H1 (cell line): ENCODE measurements around the gene ARHGAP24. TPM values are rescaled to one million over a fixed set of nuclear protein-coding genes. Genes with fewer than 3 reads are reported as not detected.

Source experiments
- CHD1 ChIP-seq: IDR thresholded peaks from 2 replicates; pipeline ENCODE4 v1.6.1; 2012; ENCODE audit warnings: low read depth, low read length, improper control_type of control experiment
- CHD7 ChIP-seq: fragments of 300-600 bp; sonication (generic); IDR thresholded peaks from 2 replicates; pipeline ENCODE4 v1.7.1; 2012; ENCODE audit warnings: low read length, moderate library complexity, mild to moderate bottlenecking, inconsistent platforms; ENCODE audit not compliant: insufficient replicate concordance
- HDAC2 ChIP-seq, 2 experiments: fragments of 300-600 bp in 1 of 2; sonication (generic) in 1 of 2; IDR thresholded peaks; 2 replicates each; pipeline ENCODE4 v1.6.1; 2011 to 2012; ENCODE audit warnings: low read depth in 2 of 2, low read length in 2 of 2, mild to moderate bottlenecking in 2 of 2, moderate library complexity in 2 of 2, borderline replicate concordance in 1 of 2, inconsistent platforms in 1 of 2
- KDM5A ChIP-seq: fragments of 200-600 bp; IDR thresholded peaks from 2 replicates; pipeline ENCODE4 v1.7.1; 2012; ENCODE audit warnings: mild to moderate bottlenecking, low read length, inconsistent platforms, mixed read lengths
- RBBP5 ChIP-seq: IDR thresholded peaks from 2 replicates; pipeline ENCODE4 v1.7.1; 2012; ENCODE audit warnings: low read depth, mild to moderate bottlenecking, inconsistent platforms, low read length, moderate library complexity, borderline replicate concordance
- RNF2 ChIP-seq: fragments of 200-900, 300-1000 bp; sonication (generic); IDR thresholded peaks from 2 replicates; pipeline ENCODE4 v1.7.1; 2016; ENCODE audit warnings: borderline replicate concordance, low read depth, mild to moderate bottlenecking, antibody characterized with exemption, low read length; ENCODE audit not compliant: poor library complexity, severe bottlenecking; ENCODE audit errors: missing control alignments
- SUZ12 ChIP-seq: fragments of 200-600 bp; sonication (generic); IDR thresholded peaks from 2 replicates; pipeline ENCODE4 v1.6.1; 2012; ENCODE audit warnings: mild to moderate bottlenecking, inconsistent platforms, low read length, moderate library complexity, mixed read lengths
- YY1 ChIP-seq: IDR thresholded peaks from 2 replicates; pipeline ENCODE4 v1.6.1; 2011; ENCODE audit warnings: low read depth, mild to moderate bottlenecking, low read length
- ZNF274 ChIP-seq: IDR thresholded peaks from 2 replicates; pipeline ENCODE4 v1.7.0; 2012; ENCODE audit warnings: low read length, borderline replicate concordance; ENCODE audit errors: extremely low read depth
- polyA plus RNA-seq, 7 experiments: library from polyadenylated mRNA; depleted of rRNA in 3 of 7; stranded (reverse) in 5 of 7; unstranded in 2 of 7; fragments of >200 nt in 5 of 7; fragments of 200-250 nt in 2 of 7; gene quantifications; 1 replicate in 5 of 7; 2 replicates in 1 of 7; 4 replicates in 1 of 7; pipeline versions ENCODE4 v1.2.1 to v1.2.3, GENCODE V29; 2011 to 2013; ENCODE audit warnings: missing spikeins in 2 of 7, mixed read lengths in 2 of 7
- total RNA-seq: library from RNA; stranded (reverse); fragmentation: NEBNext Ultra II Directional; extraction: Animal tissue kit (Norgen Biotek cat#: 25700); gene quantifications from 2 replicates; pipeline ENCODE4 v1.2.1, GENCODE V29; 2021

The ARHGAP24 gene
- total and polyA plus RNA-seq, 2 of the 8 experiments (the other 6 are each of a cell fraction or from before 2014, with no cell fraction given) = 0.08 to 0.50 TPM

DNA sequence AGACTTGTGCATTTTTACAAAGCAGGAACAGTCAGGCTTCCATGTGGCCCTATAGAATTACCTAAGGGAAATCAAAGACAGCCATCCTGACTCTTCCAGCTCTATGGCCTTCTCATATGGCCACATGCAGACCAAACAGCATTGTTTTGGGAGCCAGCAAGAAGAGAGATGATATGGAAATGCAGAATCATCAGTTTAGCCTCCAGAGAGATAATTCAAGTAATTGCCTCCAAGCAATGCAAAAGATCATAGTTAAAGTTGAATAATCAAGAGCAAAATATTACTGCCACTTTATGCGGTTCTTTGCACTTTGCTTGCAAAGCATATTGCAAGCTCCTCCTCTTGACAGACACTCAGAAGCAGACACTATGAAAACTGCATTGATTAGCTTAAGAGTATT lies 207.4 kb downstream of the ARHGAP24 start (continued):
- no peak for TF ChIP-seq CHD7
- TF ChIP-seq RBBP5 = no peak
- TF ChIP-seq YY1 = no peak
- TF ChIP-seq KDM5A = no peak
- no peak for TF ChIP-seq ZNF274
- no peak for TF ChIP-seq SUZ12
- TF ChIP-seq CHD1 = no peak
- TF ChIP-seq RNF2 = no peak
- no peak for TF ChIP-seq HDAC2 (IDR thresholded peaks at IDR 0.05; ENCODE audit: borderline replicate concordance in 1 of 2, low read depth in 2 of 2, low read length in 2 of 2)
